ENCODE results near the gene MUC21.
"Not testable (repeated sequence)": the region's sequence is repeated elsewhere in the genome, so short reads cannot be mapped to it uniquely, and the experiment has no call there.

The MUC21 gene

GRCh38 chr6:30983439-30983838 is at the start of gene MUC21:
Gene MUC21 (plus strand): TSS chr6:30983718. CDS start chr6:30983959, 241 bp downstream.
- no peak for DNase-seq

DNA sequence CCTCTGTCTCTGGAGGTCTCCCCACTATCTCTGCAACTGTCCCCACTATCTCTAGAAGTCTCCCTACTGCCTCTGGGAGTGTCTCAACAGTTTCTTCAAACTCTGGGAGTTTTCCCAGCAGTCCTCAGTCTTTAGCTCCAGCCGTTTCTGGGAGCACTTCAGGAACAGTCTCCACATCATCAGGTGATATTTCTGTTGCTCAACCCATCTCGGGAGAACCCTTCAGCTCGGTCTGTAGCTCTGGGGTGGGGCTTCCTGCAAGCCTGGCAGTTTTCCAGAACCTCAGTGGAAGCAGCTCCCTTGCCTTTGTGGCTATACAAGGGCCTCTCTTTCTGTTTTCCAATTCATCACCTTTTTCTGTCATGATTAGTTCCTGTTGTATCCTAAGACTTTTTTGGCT is 48.5 kb upstream of the MUC21 start:
- no peak for DNase-seq

DNA sequence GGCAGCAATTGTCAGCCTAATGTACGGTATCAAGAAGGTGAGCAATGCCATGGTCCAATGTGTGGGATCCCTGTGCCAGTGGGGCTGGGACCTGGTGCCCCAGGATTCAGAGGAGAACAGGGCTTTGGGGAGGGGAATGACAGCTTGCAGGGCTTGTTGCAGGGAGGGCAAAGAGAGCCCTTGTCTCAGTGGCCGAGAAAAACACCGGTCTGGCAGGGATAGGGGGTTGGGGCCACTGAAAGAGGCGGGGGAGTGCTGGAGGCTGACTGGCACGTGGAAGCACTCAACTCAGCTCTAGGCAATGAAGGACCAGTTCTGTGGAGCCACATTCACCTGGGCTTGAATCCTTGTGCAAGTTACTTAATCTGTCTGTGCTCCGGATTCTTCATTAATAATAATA is 46.3 kb upstream of the MUC21 start:
- no peak for DNase-seq

DNA sequence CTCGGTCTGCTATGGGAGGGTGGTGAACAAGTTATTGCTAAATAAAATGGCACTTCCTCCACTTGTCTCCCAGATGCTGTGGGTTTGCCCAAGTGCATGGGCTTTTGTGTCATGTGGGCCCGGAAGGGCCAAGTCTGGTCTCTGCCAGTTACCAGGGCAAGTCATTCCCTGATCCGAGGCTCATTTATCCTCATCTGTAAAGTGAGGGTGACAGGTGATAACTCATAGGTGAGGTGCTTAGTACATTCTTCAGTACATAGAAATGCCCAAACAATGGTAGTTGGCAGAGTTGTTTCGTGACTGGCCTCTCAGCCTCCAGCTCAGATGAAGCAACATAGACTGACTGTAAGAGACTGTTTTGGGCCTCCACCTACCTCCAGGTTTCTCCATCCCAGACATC is 44.8 kb upstream of the MUC21 start:
- no peak for DNase-seq

DNA sequence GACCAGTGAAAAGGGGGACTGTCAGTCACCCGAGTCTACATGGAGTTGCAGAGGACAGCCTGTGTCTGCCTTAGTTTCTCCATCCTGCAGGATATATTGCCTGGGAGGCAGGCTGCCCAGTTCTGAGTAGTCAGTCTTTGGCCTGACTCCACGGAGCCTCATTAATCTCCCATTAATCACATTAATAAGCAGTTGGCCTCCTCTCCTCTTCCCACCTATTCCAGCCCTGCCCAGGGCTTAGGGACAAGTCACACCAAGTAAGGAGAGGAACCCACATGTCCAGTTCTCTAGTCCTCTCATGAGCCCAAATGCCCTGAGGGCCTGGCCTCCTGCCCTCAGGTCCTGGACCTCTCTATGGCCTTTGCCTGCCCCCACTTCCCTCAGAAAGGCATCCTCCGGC is 44.0 kb upstream of the MUC21 start:
- DNase-seq: no peak

DNA sequence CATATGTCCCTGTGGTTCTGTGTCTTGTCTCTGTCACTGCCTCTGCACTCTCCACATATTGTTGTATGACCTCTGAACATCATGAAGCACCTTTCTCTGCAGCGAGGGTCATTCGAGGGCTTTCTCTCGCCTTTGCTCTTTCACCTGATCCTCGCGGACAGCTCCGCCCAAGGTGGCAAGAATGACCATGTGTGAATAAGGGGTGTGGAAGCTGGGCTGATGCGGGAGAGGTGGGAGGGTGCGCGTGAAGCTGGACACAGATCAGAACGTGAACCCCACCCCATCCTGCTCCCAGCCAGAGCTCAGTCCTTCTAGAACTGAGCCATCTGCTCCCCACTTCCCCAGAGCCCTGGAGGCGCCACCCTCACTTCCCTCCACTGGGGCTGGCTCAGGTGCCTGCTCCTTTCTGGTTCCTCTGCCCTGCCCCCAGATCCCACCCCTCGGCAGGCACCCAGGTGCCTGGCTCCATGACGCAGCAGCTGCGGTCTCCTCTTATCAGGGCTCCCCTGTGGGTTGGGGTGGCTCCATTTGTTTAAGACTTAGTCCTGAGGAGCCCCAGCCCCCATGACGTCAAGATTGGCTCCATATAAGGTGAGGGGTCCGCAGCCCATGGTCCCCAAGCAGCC is 43.0 kb upstream of the MUC21 start, which contains the start of gene MUCL3:
Gene MUCL3, plus strand, starts transcription at position 613 of the 626 bp plus-strand sequence. CDS start 27 bp downstream, outside the sequence.
- DNase-seq: no peak

DNA sequence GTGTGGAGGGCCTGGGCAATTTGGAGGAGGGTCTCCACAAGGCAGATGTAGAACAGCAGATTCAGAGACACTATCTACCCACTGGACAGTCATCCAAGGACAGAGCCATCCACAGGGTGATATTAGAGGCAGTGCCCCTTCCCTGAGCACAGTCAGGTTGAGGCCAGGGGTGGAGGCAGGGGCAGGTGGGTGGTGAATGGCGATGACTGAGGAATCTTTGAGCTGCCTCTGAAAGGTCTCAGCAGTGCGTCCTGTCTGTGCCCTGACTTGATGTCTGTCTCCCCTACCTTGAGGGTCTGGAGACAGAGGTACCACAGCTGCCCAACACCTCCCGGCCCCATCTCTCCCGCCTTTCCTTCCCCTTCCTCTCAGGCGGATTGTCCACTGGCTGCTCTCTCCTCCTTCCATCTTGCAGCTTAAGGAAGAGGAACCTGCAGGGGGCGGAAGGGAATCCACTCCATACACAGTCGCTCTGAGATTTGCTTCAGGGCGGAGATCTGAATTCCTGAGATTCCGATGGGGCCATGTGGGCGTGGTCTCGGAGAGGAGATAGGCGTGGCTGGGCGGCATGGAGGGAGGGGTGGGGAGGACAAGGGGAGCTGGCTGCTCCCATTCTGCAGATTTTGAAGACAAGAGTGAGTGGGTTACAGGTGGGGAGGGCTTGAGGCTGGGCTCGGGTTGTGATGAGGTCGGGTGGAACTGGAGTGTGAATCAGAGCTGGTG is 41.0 kb upstream of the MUC21 start:
- DNase-seq: no peak

DNA sequence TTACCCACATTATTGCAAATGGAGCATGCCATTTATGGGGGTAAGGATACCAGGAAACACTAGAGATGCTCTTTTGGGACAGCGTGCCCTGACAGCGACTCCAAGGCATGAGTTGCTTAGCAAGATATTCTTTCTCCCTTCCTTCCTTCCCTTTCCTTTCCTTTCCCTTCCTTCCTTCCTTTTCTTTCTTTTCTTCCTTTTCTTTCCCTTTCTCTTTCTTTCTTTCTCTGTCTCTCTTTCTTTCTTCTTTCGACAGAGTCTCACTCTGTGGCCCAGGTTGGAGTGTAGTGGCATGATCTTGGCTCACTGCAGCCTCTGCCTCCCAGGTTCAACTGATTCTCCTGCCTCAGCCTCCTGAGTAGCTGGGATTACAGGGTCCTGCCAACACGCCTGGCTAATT is 39.5 kb upstream of the MUC21 start:
- DNase-seq: no peak

GRCh38 chr6:30945281-30945680 is 38.2 kb upstream of the MUC21 start:
- no peak for DNase-seq

DNA sequence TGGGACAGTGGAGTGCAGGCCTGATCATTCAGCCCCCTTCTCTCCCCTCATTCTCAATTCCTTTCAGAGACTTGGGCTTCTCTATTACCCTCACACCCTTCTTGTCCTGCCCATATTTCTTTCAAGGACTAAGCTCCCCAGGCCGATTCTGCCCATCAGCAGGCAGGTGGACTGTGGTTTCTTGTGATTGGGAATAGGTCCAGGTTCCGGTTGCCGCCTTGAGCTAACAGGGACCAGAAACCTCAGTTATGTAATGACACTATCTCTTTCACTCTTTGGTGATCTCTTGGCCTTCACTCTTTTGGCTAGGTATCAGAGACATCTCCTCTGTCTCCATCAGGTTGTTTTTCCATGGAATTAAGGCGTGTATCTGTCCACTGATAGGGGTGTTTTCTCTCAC is 36.3 kb upstream of the MUC21 start:
- DNase-seq: no peak

DNA sequence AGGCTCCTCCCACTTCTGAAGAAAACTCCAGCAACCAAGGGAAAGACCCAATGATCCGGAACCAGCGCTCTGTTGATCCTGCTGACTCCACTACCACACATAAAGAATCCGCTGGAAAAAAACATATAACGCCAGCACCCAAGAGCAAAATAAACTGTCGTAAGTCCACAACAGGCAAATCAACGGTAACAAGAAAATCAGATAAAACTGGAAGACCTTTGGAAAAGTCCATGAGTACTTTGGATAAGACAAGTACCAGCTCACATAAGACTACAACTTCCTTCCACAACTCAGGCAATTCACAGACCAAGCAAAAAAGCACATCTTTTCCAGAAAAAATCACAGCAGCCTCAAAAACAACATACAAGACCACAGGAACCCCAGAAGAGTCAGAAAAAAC is 34.7 kb upstream of the MUC21 start:
- no peak for DNase-seq

- DNase-seq: no peak
Observed at GRCh38 chr6:30951907-30952469, 31.5 kb upstream of the MUC21 start.

DNA sequence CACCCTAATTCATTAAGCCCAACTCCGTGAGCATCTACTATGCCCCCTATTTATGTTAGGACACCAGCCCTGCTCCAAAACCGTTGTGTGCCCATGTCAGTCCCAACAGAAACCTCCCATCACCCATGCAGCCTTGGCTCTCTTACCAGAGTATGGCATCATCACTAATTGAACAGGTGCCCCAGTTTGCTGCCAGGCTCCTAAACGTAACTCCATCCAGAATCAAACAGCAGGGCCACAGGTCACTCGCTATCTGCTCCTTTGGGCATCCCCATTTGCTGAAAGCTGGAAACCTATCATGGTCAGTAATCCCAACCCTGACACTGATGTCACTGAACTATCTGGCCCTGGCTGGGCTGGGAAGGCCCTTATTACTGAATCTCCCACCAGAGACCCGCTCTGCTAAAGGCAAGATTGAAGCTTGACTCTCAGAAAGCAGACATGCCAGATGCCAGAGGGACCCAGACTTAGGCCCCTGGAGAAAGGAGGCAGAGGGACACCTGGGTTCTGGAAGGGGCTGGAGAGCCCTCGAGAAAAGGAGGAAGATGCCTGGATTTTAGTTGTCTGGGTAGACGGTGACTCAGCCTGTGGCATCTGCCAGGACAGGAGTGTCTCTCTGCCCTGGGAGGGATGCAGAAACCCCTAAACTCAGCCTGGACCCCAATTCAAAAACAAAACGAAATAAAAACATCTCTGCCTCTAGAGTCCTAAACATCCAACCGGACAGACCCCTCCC is 28.7 kb upstream of the MUC21 start:
- no peak for DNase-seq

- no peak for DNase-seq
Observed at GRCh38 chr6:30955367-30956042, 28.0 kb upstream of the MUC21 start.

DNA sequence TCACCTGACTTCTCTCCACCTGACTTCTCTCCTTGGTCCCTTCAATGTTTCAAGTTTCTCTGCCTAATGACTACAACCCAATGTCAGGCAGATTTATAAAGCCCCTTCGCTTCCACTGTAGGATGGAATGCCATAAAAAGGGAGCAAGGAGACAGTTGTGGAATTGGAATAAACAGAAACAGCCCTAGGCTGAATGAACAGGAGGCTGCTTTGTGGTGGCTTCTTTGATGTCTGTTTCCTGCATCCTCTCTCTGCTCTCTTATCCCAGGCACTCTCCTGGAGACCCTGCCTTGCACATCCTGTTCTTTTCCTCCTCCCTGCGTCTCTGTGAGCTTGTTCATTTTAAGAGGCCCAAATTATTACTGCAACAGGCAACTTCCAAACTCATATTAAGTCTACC is 25.8 kb upstream of the MUC21 start:
- no peak for DNase-seq

DNA sequence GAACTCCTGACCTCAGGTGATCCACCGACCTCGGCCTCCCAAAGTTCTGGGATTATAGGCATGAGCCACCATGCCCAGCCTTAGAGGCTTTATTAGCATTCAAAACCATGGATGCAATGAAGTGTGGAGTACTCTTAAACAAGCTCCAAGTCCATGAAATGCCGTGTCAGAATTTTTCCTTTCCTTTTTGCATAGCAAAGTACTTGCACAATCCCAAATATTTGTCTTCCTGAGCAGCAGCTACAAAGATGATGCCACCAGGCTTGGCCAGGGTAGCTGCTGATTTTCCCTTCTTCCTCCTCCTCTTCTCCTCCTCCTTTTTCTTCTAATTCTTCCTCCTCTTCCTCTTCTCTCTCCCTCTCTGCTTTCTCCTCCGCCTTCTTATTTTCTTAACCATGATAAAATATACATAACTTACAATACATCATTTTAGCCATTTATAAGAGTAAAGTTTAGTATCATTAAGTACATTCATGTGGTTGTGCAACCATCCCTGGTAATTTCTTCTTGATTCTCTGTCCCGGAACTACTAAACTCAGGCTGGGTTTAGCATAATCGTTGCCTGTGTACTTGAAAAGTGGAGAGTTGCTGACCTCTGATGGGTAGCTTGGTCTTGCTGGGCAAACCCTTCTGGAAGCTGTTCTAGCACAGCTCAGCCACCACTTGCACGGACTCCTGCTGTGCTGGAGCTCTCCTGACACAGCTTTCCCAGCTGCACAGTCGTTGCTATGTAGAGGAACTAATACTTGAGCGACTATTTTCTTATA is 22.4 kb upstream of the MUC21 start:
- no peak for DNase-seq

GRCh38 chr6:30962716-30963115 is 20.8 kb upstream of the MUC21 start:
- no peak for DNase-seq

- no peak for DNase-seq
Observed at GRCh38 chr6:30963641-30964040, 19.9 kb upstream of the MUC21 start.

DNA sequence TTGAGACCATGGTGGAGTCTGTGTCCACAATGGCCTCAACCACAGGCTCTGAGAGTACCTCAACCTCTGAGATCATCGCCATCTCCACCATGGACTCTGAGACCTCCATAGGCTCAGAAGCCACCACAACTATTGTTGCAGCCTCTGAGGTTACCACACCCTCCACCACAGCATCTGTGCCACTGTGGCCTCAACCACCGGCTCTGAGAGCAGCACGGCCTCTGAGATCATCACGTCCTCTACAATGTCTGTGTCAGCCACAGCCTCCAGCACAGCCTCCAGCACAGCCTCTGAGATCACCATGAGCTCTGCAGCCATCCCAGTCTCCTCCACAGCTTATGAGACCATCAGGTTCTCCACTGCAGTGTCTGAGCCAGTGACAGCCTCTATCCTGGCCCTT is 19.4 kb upstream of the MUC21 start:
- no peak for DNase-seq

DNA sequence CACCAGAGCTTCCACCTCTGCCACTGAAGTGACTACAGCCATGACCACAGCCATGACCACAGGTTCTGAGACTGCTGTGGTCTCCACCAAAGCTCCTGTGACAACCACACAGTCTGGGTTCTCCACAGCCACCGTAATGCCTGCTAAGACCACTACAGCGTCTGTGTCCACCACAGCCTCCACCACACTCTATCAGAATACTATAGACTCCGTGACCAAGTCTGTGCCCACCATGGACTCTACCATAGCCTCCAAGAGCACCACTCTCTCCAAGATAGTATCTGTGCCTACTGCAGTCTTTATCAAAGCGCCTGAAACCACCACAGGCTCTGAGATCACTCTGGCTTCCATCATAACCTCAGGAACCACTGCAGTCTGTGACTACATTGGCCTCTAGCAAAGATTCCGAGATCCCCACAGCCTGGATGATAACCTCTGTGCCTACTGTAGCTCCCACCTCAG is 18.3 kb upstream of the MUC21 start:
- DNase-seq: no peak

DNA sequence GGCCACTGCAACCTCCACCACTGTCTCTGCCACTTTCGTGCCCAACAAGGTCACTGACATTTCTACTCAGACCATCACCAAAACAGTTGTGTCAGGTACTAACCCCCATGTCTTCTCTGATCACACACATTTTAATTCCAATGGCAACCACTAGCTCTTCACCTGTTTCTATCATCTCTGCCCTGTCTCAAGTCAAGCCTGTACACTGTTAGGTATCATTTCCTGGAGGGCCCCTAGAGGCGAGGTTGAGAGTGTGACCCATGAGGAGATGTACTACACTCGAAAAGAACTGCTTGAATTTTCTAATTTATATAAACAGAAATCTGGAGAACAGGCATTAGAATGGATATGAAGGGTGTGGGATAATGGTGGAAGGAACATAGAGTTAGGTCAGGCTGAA is 17.4 kb upstream of the MUC21 start:
- no peak for DNase-seq

- not testable (repeated sequence) for DNase-seq
Observed at GRCh38 chr6:30969171-30969570, 14.3 kb upstream of the MUC21 start.
